ENCODE data around the gene PCSK5.

DNA sequence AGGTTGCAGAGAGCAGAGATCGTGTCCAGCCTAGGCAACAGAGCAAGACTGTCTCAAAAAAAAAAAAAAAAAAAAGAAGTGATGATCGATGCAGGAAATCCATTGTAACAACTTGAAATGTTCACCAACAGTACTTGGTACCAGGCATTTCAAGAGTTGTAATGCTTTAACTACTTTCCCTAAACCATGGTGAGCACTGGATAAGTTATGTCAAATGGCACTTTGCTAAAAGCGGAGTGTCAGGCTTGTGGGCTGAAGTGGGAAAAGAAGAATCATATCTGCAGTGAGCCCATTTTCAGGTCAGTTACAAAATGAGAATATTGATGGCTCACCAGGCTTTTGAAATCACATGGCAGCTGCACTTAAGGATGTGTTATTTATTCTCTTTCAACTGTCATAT is 301.5 kb downstream of the PCSK5 start:
- TF ChIP-seq POLR2A (IDR thresholded peaks at IDR 0.05; ENCODE audit: low read length) (no peak), GATA1 (IDR thresholded peaks at IDR 0.05; ENCODE audit: low read depth, low read length) (no peak)
